Spleen (tissue), 7 donors: ENCODE results near the gene POU2AF2.

Experiments
- CTCF ChIP-seq, 11 experiments: fragments of 200-600 bp in 7 of 11; fragments of 450-650 bp in 4 of 11; sonication (generic) in 4 of 11; IDR thresholded peaks in 8 of 11; conservative IDR thresholded peaks in 3 of 11; 1 replicate in 7 of 11; 2 replicates in 4 of 11; pipeline versions ENCODE4 v1.4.0 to v1.8.0; 2016 to 2021; ENCODE audit warnings: antibody characterized with exemption in 11 of 11, inconsistent platforms in 4 of 11, mild to moderate bottlenecking in 1 of 11
- POLR2A ChIP-seq, 3 donors: fragments of 450-650 bp; IDR thresholded peaks; one replicate each; pipeline ENCODE4 v1.5.1; 2017; ENCODE audit warnings: antibody characterized with exemption in 3 of 3, mild to moderate bottlenecking in 1 of 3
- donor health status: DM: no; HTN: no; CAD: no; lungs with moderate emphysema.
- donor health status: DM: no; HTN: no; CAD: no.
- donor health status: DM: no; HTN: no; CAD: no.

DNA sequence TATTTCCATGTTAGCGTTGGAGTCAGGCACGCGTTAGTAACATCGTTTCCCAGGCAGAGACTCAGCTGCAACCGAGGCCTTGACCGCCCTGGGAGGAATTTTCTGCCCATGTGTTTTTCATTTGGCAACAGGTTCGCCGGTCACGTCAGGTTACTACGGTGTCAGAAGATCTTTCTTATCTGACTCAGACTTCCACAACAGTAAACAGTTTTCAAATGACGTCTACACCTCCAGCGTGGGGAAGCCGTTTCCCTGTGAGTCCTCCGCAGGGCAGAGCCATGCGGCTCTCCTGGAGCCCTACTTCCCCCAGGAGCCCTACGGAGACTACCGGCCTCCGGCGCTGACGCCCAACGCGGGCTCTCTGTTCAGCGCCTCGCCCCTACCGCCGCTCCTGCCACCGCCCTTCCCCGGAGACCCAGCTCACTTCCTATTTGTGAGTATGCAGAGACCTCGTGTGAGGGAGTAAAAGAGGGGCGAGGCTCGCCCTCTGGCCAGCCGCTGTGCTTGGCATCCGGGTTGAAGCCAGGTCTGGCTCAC is 38.5 kb downstream of the POU2AF2 start:
- TF ChIP-seq CTCF (IDR thresholded peaks at IDR 0.05 in 8 of 11, conservative IDR thresholded peaks at IDR 0.05 in 3 of 11) (no peak), POLR2A (IDR thresholded peaks at IDR 0.05) (no peak)
